Measurements from ENCODE around the gene GOLGA5.

DNA sequence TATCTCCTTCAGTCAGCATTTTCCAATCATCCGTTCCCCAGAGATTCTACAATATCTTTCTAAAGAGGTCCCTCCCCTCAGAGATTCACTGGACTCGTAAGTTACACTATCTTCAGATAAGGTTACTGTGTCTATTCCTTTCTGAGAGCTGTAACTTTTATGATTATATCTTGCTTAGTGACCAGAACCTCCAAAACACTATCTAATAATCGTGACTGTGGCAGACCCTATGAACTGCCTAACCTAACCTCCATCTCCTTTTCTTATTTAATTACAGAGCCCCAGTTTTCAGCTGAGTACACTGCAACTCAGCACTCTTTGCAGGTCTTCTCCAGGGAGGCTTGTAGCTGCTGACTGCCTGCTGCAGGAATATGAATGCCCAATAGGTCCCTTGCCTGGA, 90.3 kb downstream of the GOLGA5 start:
- TF ChIP-seq POLR2AphosphoS5 (IDR thresholded peaks at IDR 0.05) = no peak
- TF ChIP-seq, protein P1, sequence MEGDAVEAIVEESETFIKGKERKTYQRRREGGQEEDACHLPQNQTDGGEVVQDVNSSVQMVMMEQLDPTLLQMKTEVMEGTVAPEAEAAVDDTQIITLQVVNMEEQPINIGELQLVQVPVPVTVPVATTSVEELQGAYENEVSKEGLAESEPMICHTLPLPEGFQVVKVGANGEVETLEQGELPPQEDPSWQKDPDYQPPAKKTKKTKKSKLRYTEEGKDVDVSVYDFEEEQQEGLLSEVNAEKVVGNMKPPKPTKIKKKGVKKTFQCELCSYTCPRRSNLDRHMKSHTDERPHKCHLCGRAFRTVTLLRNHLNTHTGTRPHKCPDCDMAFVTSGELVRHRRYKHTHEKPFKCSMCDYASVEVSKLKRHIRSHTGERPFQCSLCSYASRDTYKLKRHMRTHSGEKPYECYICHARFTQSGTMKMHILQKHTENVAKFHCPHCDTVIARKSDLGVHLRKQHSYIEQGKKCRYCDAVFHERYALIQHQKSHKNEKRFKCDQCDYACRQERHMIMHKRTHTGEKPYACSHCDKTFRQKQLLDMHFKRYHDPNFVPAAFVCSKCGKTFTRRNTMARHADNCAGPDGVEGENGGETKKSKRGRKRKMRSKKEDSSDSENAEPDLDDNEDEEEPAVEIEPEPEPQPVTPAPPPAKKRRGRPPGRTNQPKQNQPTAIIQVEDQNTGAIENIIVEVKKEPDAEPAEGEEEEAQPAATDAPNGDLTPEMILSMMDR (IDR thresholded peaks at IDR 0.05) = no peak
- TF ChIP-seq POLR2A (IDR thresholded peaks at IDR 0.05) = no peak
